HCT116 (cell line): ENCODE data around the gene CCDC192.

Source experiments
- EZH2 ChIP-seq: fragments of 200-600 bp; sonication (generic); IDR thresholded peaks from 2 replicates; pipeline ENCODE4 v1.6.1; 2017; ENCODE audit warnings: antibody characterized with exemption, mixed run types
- EZH2phosphoT487 ChIP-seq: fragments of 200-600 bp; IDR thresholded peaks from 2 replicates; pipeline ENCODE4 v1.6.1; 2018; ENCODE audit warnings: antibody characterized with exemption, borderline replicate concordance
- POLR2A ChIP-seq: IDR thresholded peaks from 2 replicates; pipeline ENCODE4 v1.7.0; 2011; ENCODE audit warnings: borderline replicate concordance; ENCODE audit not compliant: insufficient read depth, insufficient read length; ENCODE audit errors: extremely low read depth
- TF ChIP-seq, protein P1 (sequence below), 3 experiments: fragments of 200-600 bp in 1 of 3; sonication (generic) in 1 of 3; IDR thresholded peaks in 2 of 3; conservative IDR thresholded peaks in 1 of 3; 2 replicates each; pipeline ENCODE4 v1.5.1; 2012 to 2017; ENCODE audit warnings: low read depth in 2 of 3, low read length in 2 of 3, antibody characterized with exemption in 1 of 3, borderline replicate concordance in 1 of 3, control low read depth in 1 of 3, mild to moderate bottlenecking in 1 of 3, mixed read lengths in 1 of 3, mixed run types in 1 of 3, moderate library complexity in 1 of 3; ENCODE audit not compliant: insufficient read depth in 1 of 3

DNA sequence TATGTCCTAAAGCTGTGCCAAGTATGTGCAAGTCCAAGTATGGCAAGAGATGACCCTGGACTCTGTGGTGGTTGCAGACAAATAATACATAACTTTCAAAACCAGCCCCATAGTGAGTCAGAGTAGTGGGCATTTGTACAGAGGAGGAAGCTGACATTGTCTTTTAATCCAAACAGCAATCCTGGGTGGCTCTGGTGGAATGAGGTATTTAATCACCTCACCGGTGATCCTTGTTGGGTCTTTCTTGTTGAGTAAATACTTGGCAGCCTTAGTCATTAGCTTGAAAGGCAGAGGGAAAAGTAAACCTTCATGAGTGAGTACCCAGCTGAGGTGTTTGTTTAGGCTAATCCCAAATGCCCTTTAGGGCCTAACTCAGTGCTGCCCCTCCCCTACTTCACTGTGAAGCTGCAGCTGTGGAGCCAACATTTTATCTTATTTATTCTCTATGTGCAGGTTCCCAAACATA lies 231.6 kb downstream of the CCDC192 start:
- TF ChIP-seq POLR2A (no peak), EZH2phosphoT487 (no peak), EZH2 (no peak)
- TF ChIP-seq, protein P1, sequence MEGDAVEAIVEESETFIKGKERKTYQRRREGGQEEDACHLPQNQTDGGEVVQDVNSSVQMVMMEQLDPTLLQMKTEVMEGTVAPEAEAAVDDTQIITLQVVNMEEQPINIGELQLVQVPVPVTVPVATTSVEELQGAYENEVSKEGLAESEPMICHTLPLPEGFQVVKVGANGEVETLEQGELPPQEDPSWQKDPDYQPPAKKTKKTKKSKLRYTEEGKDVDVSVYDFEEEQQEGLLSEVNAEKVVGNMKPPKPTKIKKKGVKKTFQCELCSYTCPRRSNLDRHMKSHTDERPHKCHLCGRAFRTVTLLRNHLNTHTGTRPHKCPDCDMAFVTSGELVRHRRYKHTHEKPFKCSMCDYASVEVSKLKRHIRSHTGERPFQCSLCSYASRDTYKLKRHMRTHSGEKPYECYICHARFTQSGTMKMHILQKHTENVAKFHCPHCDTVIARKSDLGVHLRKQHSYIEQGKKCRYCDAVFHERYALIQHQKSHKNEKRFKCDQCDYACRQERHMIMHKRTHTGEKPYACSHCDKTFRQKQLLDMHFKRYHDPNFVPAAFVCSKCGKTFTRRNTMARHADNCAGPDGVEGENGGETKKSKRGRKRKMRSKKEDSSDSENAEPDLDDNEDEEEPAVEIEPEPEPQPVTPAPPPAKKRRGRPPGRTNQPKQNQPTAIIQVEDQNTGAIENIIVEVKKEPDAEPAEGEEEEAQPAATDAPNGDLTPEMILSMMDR (IDR thresholded peaks at IDR 0.05 in 2 of 3, conservative IDR thresholded peaks at IDR 0.05 in 1 of 3; ENCODE audit: borderline replicate concordance in 1 of 3, insufficient read depth in 1 of 3, low read depth in 2 of 3, low read length in 2 of 3): peak; percentile 8 to 28 (median 19); a peak in 2 of 6 replicates
